ELF-1 (cell line): ENCODE measurements around the gene TNRC18.
A peak's percentile ranks its signal among the peaks of the same experiment; 100 is the strongest.
"Not testable (repeated sequence)": the region's sequence is repeated elsewhere in the genome, so short reads cannot be mapped to it uniquely, and the experiment has no call there.

Experiments
- DNase-seq: peaks from one replicate; pipeline ENCODE4 v3.0.0-alpha.2; 2016; ENCODE audit warnings: low read depth, low spot score

TNRC18 gene

GRCh38 chr7:5318613-5319012, 105.0 kb downstream of the TNRC18 start:
- not testable (repeated sequence) for DNase-seq

DNA sequence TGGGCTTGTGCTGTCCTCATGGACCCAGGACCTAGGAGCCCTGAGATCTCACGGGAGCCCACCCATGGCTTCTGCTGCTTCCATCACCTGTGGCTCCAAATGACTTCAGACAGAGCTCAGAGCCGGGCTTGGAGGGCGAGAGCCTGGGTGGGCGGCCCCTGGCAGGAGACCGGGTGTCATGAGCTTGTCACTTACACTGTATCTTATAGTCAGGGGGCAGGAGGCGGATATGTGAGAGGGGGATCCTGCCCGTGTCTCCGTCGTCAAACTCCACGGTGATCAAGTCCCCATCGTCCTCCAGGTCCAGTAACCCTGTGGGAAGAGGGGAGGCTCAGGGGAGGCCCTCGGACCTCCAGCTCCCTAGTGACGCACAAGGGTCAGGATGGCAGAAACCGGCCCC, 107.9 kb downstream of the TNRC18 start:
- DNase-seq = no peak

GRCh38 chr7:5314864-5315263, 108.8 kb downstream of the TNRC18 start:
- no peak for DNase-seq

DNA sequence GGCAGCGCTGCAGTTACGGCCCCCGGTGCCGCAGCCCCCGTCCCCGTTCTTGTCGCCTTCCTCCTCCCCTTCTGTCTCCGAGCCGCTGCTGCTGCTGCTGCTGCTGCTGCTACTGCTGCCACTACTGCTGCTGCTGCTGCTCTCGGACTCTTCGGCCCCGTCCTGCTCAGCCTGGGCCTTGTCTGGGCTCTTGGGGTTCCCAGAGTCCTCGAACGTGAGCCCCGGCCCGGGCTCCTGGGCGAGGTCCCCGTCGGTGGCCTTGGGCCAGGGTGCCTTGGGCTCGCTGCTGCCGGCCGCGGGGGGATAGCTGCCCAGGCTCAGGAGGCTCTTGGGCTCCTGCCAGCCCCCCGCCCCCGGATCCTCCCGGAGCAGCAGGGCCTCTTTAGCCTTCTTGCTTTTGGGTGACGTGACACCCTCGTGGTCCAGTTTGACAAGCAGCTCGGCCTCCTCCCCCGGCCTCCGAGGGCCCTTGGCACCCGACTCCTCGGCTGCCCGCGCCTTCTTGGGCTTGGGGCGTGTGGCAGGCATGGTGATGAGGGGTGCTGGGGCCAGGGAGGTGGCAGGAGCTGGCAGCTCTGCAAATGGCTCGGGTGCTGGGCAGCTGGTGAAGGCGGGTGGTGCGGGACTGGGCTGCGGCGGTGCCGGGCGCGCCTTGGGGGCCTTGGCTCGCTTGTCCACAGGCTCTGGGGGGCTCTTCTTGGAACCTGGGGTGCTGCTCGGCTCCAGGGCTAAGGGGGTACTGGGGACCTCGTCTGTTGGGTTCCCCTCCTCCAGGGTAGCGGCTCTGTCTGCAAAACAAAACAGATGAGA, 110.4 kb downstream of the TNRC18 start:
- not testable (repeated sequence) for DNase-seq

DNA sequence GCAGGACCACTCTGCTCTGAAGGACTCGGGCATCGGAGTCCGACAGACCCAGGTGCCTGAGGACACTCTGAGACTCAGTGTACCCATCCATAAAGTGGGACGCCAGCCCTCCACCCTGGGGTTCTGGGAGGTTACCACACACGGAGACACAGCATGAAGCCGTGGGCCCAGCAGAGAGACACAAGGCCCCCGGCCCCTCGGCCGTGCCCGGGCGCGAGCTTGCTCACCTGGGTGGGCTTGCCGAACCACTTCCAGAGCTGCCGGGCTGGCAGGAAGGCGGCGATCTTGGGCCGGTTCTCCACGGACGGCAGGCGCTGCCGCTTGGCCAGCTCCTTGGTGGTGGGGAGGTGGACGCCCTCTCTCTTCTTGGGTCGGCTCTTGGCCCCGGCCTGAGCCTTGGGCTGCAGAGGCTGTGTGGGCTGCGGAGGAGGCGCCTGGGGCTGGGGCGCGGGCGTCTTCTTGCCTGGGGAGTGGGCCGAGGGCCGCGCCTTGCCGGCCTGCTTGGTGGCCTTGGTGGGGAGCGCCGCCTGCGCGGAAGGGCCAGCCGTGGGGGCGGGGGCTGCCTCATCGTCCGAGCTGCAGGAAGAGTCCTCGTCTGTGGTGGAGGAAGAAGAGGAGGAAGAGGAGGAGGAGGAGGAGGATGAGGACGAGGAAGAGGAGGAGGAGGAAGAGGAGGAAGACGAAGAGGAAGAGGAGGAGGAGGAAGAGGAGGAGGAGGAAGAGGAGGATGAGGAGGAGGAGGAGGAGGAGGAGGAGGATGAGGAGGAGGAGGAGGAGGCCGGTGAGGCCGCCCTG, 111.2 kb downstream of the TNRC18 start:
- DNase-seq = not testable (repeated sequence)

GRCh38 chr7:5310822-5311405, 112.7 kb downstream of the TNRC18 start:
- DNase-seq = no peak

- DNase-seq = no peak
These were observed 114.5 kb downstream of the TNRC18 start for GRCh38 chr7:5309146-5309545.

GRCh38 chr7:5307221-5308142, 116.2 kb downstream of the TNRC18 start:
- DNase-seq = not testable (repeated sequence)

- DNase-seq = not testable (repeated sequence)
These were observed 118.6 kb downstream of the TNRC18 start for GRCh38 chr7:5305050-5305449.

DNA sequence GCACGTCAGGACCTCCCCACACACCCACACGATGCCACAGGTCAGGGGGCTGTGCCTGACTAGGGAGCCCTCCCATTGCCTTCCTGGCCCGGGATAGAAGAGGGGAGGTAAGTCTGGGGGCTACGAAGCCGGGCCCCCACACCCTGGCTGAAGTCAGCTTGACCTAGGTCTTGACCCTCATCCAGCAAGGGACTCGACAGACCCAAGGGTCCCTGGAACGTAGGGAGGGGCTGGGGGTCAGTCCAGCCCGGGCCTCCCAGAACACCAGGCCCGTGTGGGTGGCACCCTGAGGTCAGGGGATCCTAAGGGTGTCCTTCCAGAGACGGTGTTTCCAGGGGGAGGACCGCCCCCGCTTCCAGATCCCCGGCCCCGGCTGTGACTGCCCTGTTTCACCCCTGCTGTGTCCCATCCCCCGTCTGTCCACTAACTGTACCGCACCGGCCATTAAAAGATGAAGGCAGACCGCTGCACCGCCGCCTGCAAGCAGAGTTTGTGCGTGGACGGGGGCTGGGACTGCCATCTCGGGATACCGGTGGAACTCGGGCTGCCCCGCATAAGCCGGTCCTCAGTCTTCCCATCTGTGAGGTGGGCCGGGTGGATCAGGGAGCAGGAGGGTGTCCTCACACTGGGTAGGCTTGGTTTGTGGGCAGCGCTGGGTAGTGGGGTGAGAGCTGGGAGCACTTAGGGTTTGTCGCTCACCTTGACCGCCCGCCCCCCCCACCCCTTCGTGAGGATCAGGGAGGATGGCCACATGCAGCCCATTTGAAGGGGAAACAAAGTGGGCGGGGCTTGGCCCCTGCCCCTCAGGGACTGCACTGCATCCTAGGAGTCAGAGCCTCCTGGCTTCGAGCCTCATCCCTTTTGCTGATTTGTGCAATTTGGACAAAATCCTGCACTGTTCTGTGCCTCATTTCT, 119.8 kb downstream of the TNRC18 start:
- DNase-seq = no peak

GRCh38 chr7:5303061-5303460, 120.6 kb downstream of the TNRC18 start:
- DNase-seq = no peak

DNA sequence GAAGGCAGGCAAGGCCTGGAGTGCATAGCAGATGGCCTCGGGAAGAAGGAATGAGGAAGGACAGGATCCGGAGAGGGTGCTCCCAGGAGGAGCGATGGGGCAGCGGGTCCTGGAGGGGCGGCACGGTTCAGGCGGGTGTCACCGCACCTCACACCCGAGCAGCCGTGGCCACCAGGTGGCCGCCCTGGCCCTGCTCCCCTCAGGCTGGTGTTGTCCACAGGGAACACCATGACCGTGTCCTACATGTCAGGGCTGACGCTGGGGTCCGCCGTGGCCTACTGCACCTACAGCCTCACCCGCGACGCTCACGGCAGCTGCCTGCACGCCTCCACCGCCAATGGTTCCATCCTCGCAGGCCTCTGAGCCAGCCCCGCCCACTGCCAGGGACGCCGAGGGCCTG, 121.1 kb downstream of the TNRC18 start:
- DNase-seq = no peak

DNA sequence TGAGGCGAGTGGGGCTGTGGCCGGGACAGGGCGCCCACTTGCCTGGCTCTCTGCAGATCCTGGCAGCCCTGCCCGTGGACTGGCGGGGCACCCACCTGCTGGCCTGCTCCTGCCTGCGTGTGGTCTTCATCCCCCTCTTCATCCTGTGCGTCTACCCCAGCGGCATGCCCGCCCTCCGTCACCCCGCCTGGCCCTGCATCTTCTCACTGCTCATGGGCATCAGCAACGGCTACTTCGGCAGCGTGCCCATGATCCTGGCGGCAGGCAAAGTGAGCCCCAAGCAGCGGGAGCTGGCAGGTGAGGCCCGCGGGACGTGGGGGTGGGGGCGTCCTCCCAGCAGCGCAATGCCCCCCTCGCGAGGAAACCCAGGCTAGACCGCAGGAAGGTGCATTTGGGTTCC, 123.3 kb downstream of the TNRC18 start:
- no peak for DNase-seq

GRCh38 chr7:5296611-5297226, 126.9 kb downstream of the TNRC18 start:
- DNase-seq = peak; percentile 90

DNA sequence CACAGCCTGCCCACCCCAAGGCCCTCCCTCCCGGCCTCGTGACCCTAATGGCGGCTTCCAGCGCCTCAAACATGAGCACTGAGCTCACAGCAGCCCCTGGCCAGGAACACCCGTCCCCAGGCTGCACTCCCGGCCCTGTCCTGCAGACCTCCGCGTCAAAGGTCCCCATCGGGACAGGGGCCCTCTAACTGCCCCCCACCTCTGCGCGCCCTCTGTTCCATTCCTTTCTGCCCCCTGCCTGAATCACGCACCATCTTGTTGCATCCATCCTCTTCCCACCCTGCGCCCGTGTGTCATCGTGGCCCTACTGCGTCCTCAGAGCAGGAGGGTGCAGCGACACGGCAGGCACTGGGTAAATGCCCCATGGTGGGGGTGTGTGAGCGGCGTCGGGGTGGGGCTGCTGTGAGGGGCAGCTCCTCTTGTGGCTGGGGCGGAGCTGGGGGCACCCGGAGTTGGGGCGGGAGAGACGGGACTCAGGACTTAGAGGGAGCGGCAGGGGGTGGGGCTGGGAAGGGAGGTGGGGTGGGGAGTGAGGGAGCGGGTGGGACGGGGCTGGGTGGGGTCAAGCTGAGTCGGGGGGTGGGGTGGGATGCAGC, 127.5 kb downstream of the TNRC18 start:
- peak; percentile 51 for DNase-seq

DNA sequence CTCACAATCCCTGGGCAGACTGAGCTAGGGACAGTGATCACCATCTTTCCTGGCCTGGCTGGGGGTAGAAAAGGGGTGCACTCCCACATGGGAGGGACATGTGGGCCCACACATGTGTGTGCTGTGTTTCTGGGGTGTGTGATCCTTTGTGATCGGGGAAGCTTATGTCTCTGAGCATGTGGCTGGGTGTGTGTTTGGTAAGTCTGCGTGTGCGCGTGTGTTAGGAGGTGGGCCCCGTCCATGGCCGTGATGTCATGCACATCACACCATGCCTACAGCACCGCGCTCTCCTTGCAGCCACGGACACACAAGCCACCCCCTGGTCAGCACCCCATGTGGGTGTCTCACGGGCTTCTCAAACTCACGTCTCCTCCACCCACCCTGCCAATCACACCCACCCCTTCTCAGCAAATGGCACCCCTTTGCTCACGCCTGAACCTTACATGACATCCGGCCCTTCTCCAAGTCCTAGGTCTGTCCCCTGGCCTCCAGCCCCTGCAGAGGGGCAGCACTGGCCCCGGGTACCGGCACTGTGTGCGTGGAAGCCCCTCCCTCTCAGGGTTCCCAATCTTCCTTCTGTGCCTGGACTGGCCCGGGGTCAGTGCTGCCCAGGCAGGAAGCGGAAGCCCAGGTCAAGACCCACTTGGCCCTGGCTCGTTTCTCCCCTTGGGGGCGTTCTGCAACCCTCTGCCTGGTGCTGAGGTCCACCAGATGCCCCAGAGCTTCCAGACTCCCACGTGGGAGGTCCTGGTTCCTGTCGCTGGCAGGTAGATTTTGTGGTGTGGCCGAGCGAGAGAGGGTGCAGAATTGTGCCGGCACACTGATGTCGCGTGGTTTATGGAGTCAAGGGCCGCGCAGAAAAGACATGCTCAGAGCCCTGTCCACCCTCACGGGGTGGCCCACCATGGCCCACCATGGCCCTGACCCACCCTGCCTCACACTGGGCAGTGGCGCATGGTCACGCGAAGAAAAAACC, 128.3 kb downstream of the TNRC18 start:
- no peak for DNase-seq

GRCh38 chr7:5294169-5294987, 129.3 kb downstream of the TNRC18 start:
- no peak for DNase-seq
